DMS 273 treated with DMSO at 0.1 percent for 48 hours (cell line): ENCODE measurements around the gene RNF144A.

Experiments
- DNase-seq: peaks from one replicate; lab custom pipeline; 2025; lab: John Stamatoyannopoulos, UW

The RNF144A gene

DNA sequence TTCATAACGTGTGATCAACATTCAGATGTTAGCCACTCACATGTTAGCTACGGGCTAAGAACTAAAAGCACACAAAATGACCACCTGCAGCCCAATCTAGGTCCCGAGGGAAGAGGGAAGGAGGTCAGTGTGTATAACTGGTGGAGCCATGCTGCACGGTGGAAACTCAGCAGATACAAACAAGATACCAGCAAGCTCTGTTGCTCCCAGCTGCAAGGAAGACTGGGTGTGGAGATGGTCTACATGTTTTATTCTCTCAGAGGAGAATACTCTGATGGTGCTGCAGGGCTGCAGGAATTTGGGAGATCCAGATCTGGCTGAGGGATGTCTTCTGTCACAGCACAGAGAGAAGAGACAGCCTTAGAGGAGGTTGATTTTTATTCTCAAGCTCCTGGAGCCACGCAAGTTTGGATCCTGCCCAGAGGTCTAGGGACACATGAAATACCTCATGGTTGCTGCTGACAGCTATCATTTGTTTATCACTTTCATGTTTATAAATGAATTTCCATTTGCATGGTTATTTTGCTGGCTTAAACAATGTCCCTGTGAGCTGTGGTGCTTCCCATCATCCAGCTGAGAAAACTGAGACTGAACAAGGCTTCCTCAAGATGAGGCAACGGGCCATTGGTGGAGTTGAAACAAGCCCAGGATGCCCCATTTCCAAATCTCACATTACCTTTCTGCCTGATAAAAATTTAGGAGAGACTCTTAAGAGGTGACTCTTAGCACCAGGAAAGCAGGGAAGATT is 30.9 kb downstream of the RNF144A start:
- DNase-seq: no peak

DNA sequence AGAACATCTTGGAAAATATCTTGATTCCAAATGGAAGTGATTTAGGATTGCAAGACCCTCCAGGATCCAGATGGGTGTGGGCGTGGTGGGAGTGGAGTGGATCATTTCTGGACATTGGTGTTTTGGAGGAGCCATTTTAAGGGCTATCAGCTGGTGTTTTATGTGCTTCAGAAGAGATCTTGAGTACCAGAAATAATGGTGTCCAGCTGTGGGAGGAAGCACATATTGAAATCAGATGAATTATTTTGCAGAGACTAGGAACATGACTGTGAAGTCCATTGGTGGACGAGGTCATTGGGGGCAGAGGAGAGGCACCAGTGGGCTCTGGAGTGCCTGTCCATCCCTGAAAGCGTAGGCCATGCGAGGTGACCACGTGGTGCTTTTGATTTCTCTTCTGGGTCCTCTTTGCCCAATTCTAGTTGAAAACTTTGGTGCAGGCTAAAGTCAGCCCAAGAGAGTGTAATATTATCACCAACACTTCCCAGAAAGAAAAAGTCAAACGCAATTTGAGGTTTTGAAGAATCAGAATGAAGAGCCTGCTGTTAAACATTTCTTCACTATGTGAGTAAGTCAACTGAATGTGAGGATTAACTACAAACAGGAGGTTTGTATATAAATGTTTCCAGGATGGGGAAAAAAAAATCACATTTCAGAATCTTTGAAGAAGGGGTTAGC is 31.6 kb downstream of the RNF144A start:
- DNase-seq: no peak

DNA sequence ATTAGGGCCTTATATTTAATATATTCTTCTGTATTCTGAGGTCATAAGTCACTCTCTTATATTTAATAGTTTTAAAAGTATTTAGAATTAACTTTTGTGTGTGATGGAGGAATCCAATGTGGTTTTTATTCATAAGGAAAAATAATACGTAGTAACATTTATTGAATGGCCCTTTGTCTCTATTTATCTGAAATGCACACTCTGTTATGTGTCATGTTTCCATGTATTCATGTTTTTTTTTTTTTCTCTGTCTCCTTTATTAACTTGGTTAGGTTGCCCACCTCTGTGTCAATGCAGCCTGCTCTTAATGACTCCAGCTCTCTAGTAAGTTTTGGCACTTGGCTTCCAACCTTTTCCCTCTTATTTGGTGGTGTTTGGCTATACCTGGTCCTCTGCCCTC is 33.8 kb downstream of the RNF144A start:
- DNase-seq: no peak

- DNase-seq: no peak
Measured at GRCh38 chr2:6952101-6952500, 34.9 kb downstream of the RNF144A start.

GRCh38 chr2:6954586-6954985 is 37.4 kb downstream of the RNF144A start:
- no peak for DNase-seq

DNA sequence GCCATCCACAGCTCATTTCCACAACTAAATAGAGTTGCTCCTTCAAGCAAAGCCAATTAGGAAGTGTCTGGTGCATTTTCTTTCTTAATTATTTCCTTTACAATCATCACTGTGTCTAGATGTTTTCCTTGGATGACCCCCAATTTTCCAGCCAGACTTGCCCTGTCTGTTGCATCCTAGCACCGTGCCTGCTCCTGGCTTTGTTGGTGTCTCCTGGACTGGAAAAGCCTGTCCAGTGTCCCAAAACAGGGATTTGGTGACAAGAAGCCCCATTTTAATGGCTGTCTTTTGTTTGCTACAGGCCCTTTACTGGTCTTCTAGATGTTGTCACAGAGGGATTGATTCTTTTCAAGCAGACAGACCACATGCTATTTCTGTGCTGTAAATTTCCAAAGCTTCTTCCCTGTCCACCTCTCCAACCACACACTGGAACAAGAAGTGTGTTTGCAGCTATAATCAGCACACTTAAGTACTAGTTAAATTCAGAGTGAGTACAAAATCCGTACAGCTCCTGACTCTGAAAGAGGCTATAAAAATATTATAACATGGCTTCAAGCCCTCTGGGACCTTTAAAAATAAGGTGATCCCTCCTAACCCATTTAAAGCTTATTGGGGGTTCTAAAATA is 38.4 kb downstream of the RNF144A start:
- no peak for DNase-seq

- no peak for DNase-seq
Measured at GRCh38 chr2:6956566-6956965, 39.4 kb downstream of the RNF144A start.

- no peak for DNase-seq
Measured at GRCh38 chr2:6957031-6957714, 40.0 kb downstream of the RNF144A start.

DNA sequence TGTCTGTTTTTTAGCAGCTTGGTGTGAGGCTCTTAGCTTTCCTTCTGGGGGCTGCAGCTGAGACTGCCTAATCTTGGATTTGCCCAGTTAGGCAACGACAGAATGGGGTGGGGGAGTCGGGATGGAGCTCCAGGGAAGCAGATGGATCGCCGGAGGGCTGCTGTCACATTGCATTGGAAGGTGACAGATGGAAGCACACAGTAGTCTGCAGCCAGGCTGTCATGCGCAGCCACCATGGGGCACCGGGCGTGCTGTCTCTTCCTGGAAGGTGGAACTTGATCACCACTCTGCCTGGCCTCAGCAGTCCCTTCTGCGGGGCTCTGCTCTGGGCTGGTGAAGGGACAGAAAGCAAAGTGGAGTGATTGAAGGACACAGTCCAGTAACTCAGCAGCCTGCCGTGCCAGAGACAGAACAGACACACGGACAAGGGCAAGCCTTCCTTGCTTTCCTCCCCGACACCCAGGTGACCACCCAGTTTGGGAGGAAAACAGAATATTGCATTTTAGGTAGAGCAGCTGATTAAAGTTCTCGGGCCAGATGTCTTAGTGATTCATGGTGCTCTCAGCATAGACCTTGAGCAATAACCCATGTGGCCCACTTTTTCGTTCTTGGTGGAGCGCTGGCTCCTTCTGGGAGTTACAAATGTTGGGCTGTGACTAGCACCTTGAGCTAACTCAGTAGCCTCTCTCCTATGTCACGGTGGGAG is 40.9 kb downstream of the RNF144A start:
- peak; percentile 13 for DNase-seq

GRCh38 chr2:6958616-6959235 is 41.5 kb downstream of the RNF144A start:
- DNase-seq: no peak

GRCh38 chr2:6959751-6960150 is 42.5 kb downstream of the RNF144A start:
- DNase-seq: no peak

DNA sequence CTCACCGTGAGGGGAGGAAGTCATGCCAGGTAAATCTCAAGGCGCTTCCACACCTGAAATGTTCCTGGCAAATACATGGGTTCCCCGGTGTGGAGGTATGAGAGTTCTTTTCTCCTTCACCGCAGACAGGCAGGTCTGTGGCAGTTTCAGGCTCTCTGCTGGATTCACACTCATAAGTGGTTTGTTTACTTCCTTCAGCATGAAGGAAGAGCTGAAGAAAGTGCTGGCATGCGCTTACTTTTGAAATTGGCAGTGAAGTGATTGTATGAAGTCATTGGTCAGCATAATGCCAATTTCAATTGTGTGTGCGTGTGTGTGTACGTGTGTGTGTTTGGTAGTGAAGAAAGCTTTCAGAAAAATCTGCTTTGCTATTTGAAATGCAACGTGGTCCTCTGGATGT is 43.4 kb downstream of the RNF144A start:
- DNase-seq: no peak

DNA sequence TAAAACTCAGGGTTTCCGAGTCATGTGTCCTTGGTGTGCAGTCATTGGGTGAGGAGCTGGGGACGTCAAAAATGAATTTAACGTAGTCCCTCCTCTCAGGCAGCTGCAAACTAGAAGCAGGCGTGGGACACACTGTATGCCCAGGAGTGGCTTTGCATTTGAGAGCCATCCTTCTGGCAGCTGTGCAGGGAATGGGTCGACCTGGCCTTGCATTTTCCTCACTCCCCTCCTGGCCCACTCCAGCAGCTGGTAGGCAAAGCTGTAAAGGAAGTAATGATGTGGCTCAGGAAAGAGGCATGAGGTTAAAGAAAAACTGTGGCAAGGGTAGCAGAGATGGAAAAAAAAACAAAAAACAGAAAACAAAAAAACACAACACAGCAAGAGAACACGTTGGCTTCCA is 46.5 kb downstream of the RNF144A start:
- DNase-seq: no peak

DNA sequence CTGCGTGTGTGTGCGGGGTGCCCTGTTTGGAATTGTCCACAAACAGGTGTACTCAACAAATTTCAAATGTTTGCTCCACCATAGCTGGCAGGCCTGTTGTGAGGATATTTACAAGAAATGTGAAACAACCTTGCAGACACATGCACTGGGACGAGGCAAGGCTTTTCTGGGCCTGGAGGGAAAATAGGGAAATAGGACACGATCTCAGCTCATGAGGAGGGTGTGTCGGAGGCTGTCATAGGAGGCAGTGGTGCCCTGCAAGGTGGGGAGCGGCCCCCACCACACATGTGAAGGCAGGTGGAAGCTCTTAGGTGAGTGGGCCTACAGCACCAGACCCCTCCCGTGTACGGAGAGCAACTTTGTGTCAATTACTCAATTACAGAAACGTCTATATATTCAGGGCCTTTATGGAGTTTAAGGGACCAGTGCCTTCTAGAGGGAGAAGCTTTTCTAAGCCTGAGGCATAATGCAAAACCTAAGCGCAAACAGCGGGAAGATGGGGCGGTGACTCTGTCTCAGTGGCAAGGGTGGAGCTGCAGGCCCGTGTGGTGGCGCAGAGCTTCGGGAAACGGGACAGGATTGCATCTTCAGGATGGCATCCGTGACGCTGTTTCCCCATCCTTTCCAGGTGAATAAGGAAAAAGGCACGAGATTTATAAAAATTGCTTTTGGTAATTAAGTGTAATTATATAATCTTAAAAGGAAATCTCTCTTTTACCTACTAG is 48.0 kb downstream of the RNF144A start:
- no peak for DNase-seq

DNA sequence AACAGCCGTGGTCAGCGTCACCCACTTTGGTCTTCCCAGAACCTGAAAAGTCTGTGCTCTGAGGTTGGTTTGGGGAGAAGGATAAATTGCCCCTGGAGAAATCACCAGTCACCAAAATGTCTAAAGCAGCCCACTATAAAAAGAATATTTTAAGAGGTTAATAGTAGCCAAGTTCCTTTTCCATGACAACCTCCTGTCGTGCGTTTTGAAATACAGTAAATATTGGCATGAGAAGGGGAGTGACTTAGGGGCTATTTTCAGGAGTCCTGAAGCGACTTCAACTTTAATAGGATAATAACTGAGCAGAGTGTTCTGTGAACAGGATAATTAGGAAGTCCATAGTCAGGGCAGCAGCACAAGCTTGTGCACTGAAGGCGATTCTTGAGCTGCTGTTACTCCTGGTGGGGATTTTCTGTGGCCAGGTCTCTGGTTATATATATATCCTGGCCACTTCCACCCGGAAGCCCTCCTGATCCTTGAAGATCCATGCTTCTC is 49.3 kb downstream of the RNF144A start:
- no peak for DNase-seq

DNA sequence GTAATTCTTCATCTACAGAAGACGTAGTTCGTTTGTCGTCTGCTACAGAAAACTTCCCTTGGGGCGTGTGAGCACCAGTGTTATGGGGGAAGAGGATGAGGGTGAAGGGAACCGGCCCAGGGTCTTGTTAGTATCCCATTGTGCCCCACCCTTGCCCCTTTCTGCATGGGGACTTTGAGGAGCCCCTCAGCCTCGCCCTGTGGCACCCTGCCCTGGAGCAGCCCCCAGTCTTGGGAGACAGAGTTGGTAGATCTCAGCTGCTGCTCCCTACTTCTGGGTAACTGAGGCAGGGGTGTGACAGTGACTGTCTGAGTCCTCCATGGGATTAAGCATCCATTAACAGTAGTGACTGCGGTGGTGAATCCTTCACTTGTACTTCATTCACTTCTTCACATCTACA is 50.1 kb downstream of the RNF144A start:
- DNase-seq: no peak

DNA sequence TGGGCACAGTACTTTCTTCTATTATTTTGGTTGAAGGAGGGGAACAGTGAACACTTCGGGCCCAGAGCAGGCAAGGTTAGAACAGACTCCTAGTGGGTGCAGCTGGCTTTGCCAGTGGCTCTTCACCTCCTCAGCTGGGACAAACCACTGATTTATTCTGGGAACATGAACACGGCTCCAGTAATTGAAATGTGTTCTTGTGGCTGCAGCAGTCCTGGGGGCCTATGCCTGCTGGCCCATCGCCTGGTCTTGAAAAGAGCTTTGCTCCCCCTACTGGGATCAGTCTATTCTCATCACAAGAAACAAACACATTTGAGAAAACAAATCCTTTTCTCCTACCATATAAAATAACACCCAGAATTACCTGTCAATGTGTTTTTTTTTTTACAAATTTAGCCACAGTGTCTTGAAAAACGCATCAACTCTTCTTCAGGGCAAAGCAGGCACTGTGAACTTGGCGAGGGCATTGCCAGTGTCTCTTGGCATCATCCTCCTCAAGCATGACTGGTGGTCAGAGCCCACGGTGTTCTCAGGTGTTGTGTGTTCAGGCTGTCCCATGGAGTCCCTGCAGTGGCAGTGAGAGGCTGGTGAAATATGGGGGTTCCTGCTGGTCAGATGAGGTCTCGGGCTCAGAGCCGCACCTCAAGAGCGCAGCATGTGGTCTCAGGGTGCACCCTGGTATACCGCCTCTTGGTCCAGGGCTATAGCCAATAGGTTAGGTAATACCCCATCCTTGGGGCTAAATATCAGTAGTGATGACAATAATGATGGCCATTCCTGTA is 51.3 kb downstream of the RNF144A start:
- DNase-seq: no peak

DNA sequence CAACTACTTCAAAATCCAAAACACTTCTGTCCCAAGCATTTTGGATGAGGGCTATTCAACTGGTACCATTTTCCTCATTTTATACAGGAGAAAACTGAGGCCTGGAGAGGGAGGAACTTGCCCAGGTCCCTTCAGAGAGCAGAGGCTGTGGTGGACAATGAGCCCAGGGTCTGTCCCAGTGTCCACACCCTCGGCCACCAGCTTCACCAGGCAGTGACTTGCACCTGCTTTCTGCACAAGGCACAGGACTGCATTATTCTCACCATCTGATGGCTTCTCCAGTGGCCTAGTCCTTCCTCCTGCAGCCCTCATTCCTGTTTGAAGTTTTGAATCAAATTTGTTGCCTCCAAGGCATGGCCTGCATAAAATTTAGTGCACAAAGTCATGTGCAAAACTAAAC is 53.3 kb downstream of the RNF144A start:
- DNase-seq: no peak

DNA sequence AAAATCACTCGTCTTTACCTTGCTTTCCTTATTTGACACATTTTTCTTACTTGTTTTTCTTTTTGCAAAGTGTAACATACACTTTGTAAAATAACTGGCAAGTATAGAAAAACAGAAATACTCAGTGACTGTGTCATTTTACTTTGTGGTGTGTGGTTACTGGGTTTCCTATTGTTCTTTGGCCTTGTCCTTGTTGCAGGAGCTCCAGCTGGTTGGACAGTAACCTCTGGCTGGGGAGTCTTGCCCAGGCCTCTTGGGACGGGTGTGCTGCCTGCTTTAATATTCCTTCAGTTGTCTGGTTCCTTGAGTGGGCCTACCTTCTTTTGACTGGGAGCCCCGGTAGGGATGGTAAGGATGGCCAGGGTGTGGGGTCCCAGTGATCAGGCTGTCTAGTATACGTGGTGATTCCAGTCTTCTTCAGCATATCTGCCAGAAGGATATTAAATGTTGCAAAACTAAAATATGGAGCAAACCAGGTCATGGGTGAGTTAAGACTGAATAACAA is 53.8 kb downstream of the RNF144A start:
- DNase-seq: no peak

DNA sequence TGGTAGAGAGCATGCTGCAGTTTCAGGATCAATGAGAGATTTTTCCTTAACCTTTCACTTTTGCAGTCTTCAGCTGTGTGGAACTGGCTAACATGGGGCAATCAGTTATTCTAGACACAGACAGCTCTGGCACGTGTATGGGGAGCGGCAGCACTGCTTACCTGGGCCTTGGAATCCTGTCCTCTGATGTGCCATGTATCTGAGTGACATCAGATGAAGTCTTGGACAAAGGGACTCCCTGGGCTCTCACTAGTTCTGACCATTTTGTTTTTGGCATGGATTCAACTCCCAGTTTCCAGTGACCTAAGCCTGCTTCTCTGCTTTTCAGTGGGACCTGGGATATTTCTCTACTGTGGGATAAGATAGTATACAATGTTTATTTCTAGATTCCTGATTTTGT is 54.3 kb downstream of the RNF144A start:
- no peak for DNase-seq
